ENCODE data around the gene PLCB1.

DNA sequence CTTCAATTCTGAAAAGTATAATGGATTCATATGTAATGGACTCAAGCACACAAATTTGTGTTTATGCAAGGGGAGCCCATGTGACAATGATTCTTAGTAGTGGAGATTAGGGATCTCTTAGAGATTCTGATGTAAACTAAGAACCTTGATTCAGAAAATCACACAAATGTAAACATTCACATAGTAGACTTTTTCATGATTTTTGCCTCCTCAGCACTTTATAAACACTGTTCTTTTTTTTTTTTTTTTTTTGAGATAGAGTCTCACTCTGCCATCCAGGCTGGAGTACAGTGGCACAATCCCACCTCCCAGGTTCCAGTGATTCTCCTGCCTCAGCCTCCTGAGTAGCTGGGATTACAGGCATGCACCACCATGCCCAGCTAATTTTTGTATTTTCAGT is 766.8 kb downstream of the PLCB1 start:
- TF ChIP-seq POLR2AphosphoS5 (IDR thresholded peaks at IDR 0.05; ENCODE audit: borderline replicate concordance, low read depth, low read length): no peak
- no peak for TF ChIP-seq EZH2 (IDR thresholded peaks at IDR 0.05)

Data from SK-N-MC (cell line).